GM20000 (cell line): Measurements from ENCODE around the gene ACE.

ENCODE experiments used
- DNase-seq: peaks from one replicate; pipeline ENCODE4 v3.0.0; 2012; ENCODE audit warnings: low spot score
- CTCF ChIP-seq: IDR thresholded peaks from 2 replicates; pipeline ENCODE4 v1.5.1; 2012; ENCODE audit warnings: mild to moderate bottlenecking, control low read depth; ENCODE audit errors: extremely low read depth, missing control alignments

ACE gene

GRCh38 chr17:63481488-63481870 is 4.6 kb downstream of the ACE start:
- no peak for DNase-seq
- no peak for TF ChIP-seq CTCF

GRCh38 chr17:63482509-63482908 is 5.6 kb downstream of the ACE start:
- DNase-seq, result no peak

GRCh38 chr17:63483038-63483437 is 6.2 kb downstream of the ACE start:
- TF ChIP-seq CTCF, result no peak

More at GRCh38 chr17:63482509-63482908, 5.6 kb downstream of the ACE start:
- no peak for TF ChIP-seq CTCF

GRCh38 chr17:63483655-63484575 is 7.1 kb downstream of the ACE start:
- TF ChIP-seq CTCF, result no peak
- no peak for DNase-seq

More at GRCh38 chr17:63483038-63483437, 6.2 kb downstream of the ACE start:
- DNase-seq, result no peak

GRCh38 chr17:63486317-63487013 is 9.6 kb downstream of the ACE start:
- TF ChIP-seq CTCF, result no peak
- no peak for DNase-seq

GRCh38 chr17:63487014-63487339 is 10.1 kb downstream of the ACE start:
- no peak for DNase-seq
- TF ChIP-seq CTCF, result no peak

GRCh38 chr17:63488851-63489250 is 12.0 kb downstream of the ACE start:
- no peak for DNase-seq
- TF ChIP-seq CTCF, result no peak
